ENCODE results near the gene ABITRAM. TPM values are rescaled to one million over a fixed set of nuclear protein-coding genes. Genes with fewer than 3 reads are reported as not detected.

ABITRAM gene
- total and polyA plus RNA-seq, 10 donors = 7.5 to 11.0 (median 8.6) TPM

- TF ChIP-seq POLR2A (IDR thresholded peaks at IDR 0.05) = no peak
- TF ChIP-seq POLR2AphosphoS5 (IDR thresholded peaks at IDR 0.05) = no peak
- TF ChIP-seq, protein P1, sequence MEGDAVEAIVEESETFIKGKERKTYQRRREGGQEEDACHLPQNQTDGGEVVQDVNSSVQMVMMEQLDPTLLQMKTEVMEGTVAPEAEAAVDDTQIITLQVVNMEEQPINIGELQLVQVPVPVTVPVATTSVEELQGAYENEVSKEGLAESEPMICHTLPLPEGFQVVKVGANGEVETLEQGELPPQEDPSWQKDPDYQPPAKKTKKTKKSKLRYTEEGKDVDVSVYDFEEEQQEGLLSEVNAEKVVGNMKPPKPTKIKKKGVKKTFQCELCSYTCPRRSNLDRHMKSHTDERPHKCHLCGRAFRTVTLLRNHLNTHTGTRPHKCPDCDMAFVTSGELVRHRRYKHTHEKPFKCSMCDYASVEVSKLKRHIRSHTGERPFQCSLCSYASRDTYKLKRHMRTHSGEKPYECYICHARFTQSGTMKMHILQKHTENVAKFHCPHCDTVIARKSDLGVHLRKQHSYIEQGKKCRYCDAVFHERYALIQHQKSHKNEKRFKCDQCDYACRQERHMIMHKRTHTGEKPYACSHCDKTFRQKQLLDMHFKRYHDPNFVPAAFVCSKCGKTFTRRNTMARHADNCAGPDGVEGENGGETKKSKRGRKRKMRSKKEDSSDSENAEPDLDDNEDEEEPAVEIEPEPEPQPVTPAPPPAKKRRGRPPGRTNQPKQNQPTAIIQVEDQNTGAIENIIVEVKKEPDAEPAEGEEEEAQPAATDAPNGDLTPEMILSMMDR (IDR thresholded peaks at IDR 0.05 in 8 of 11, conservative IDR thresholded peaks at IDR 0.05 in 3 of 11) = no peak
- no peak for DNase-seq
- no peak overlapping the region for H3K4me3 ChIP-seq
- H3K27ac ChIP-seq = no peak overlapping the region
- H3K4me1 ChIP-seq = peaks cover 0 to 13% (median 6%) of the 10 kb centered on the region in 6 donors
- intact Hi-C loops (cut with DNase I; ENCODE audit: low total_unique reads) = loop anchor here (10.0 kb wide), 1 partner anchor 75 kb away; the partner anchor contains the start of gene CTNNAL1
- peaks cover 0 to 73% (median 11%) of the 10 kb centered on the region in 6 donors for H3K36me3 ChIP-seq
- no peaks in the 10 kb centered on the region for H3K27me3 ChIP-seq (replicated peaks in 1 of 7)
- 89 to 94% (median 92%) methylated on average over 4 of the region's 4 CpGs for WGBS, 5 donors
- H3K9me3 ChIP-seq = no peaks in the 10 kb centered on the region
These were observed 5.8 kb downstream of the ABITRAM start for GRCh38 chr9:108939975-108940374.

DNA sequence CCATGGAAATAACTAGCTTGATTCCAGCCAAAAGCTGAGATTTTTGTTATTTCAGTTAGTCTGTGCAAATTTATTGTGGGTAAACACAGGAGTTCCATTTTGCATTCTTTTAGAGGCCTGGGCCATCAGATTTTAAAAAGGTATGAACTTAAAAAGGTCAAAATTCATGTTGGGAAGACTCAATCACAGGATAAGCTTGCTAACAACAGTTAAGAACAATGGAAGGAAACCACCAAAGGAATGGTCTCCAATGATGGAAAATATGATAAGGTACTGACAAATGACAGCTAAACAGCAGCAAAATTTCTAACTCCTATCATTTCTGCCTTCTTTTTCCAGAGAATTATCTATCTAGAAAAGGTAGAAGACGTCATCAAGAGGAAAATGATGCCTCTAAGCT is 16.0 kb downstream of the ABITRAM start:
- TF ChIP-seq POLR2A (IDR thresholded peaks at IDR 0.05) = no peak
- TF ChIP-seq, protein P1 (IDR thresholded peaks at IDR 0.05 in 8 of 11, conservative IDR thresholded peaks at IDR 0.05 in 3 of 11) = no peak
- no peak for TF ChIP-seq POLR2AphosphoS5 (IDR thresholded peaks at IDR 0.05)
- intact Hi-C loops (cut with DNase I; ENCODE audit: low total_unique reads) = no loop called here
- DNase-seq = no peak
- 69 to 86% (median 81%) methylated on average over 1 of the region's 1 CpG for WGBS, 5 donors
- H3K4me1 ChIP-seq = peaks cover 0 to 8% (median 3%) of the 10 kb centered on the region in 6 donors
- no peak overlapping the region for H3K27ac ChIP-seq
- no peaks in the 10 kb centered on the region for H3K27me3 ChIP-seq (replicated peaks in 1 of 7)
- no peaks in the 10 kb centered on the region for H3K9me3 ChIP-seq
- no peak overlapping the region for H3K4me3 ChIP-seq
- H3K36me3 ChIP-seq = no peaks in the 10 kb centered on the region

DNA sequence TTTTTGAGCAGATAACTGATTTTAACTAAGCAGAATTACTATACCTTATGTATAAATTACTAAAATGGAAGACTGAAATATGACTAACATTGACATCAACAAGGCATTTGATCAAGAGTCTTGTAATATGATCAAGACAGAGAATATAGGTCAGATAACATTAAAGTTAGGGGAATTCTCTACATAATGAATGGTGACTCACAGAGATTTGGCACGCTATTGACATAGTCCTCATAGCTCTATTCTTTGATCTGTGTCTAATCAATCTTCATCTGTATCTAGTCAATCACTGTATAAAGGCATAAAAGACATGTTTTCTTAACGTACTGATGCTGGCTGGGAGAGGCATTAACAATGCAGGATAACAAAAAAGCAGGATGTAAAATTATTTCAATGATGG is 17.4 kb downstream of the ABITRAM start:
- Histone ChIP-seq H3K27ac (no peak overlapping the region), H3K4me1 (peaks cover 0 to 8% (median 3%) of the 10 kb centered on the region in 6 donors), H3K9me3 (no peaks in the 10 kb centered on the region), H3K4me3 (no peak overlapping the region), H3K36me3 (no peaks in the 10 kb centered on the region), H3K27me3 (replicated peaks in 1 of 7) (no peaks in the 10 kb centered on the region)
- DNase-seq = no peak
- TF ChIP-seq POLR2AphosphoS5 (IDR thresholded peaks at IDR 0.05) (no peak), POLR2A (IDR thresholded peaks at IDR 0.05) (no peak)
- TF ChIP-seq, protein P1 (IDR thresholded peaks at IDR 0.05 in 8 of 11, conservative IDR thresholded peaks at IDR 0.05 in 3 of 11) = no peak
- WGBS, 5 donors = 68 to 91% (median 90%) methylated on average over 2 of the region's 2 CpGs
- intact Hi-C loops (cut with DNase I; ENCODE audit: low total_unique reads) = no loop called here

- intact Hi-C loops (cut with DNase I; ENCODE audit: low total_unique reads) = no loop called here
- Histone ChIP-seq H3K4me1 (peaks cover 0 to 8% (median 3%) of the 10 kb centered on the region in 6 donors), H3K27me3 (replicated peaks in 1 of 7) (no peaks in the 10 kb centered on the region), H3K9me3 (no peaks in the 10 kb centered on the region), H3K27ac (peak overlapping the region in 1 of 8 donors; percentile 30), H3K36me3 (no peaks in the 10 kb centered on the region), H3K4me3 (no peak overlapping the region)
- no peak for DNase-seq
- no peak for TF ChIP-seq POLR2A (IDR thresholded peaks at IDR 0.05)
- TF ChIP-seq, protein P1 (IDR thresholded peaks at IDR 0.05 in 8 of 11, conservative IDR thresholded peaks at IDR 0.05 in 3 of 11) = peak; percentile 29 to 73 (median 64)
- no peak for TF ChIP-seq POLR2AphosphoS5 (IDR thresholded peaks at IDR 0.05)
- WGBS, 5 donors = 3 to 7% (median 5%) methylated on average over 3 of the region's 3 CpGs
These were observed 19.9 kb downstream of the ABITRAM start for GRCh38 chr9:108953983-108954574.

Measured in spleen (tissue), 11 donors.